GM23248 (cell line): Measurements from ENCODE around the gene DLX6.

ENCODE experiments used
- EZH2 ChIP-seq: fragments of 200-600 bp; sonication (generic); IDR thresholded peaks from 2 replicates; pipeline ENCODE4 v1.6.1; 2018; ENCODE audit warnings: antibody characterized with exemption, mild to moderate bottlenecking; ENCODE audit not compliant: insufficient read depth, poor library complexity, severe bottlenecking
- EZH2phosphoT487 ChIP-seq: fragments of 200-600 bp; sonication (generic); IDR thresholded peaks from 2 replicates; pipeline ENCODE4 v1.6.1; 2018; ENCODE audit warnings: antibody characterized with exemption, moderate library complexity, mild to moderate bottlenecking, low read depth; ENCODE audit not compliant: insufficient read depth

- TF ChIP-seq EZH2phosphoT487 (no peak), EZH2 (no peak)
Measured at GRCh38 chr7:97043281-97043680, 37.9 kb downstream of the DLX6 start.
